ENCODE data around the gene TTC12. TPM values are rescaled to one million over a fixed set of nuclear protein-coding genes. Genes with fewer than 3 reads are reported as not detected.

Gene TTC12
- polyA plus RNA-seq, 1 donor from 2014 or later: 4.2 TPM

- no peaks in the 10 kb centered on the region for H3K79me2 ChIP-seq (replicated peaks; ENCODE audit: insufficient read depth, low read length)
- H3K9me3 ChIP-seq (ENCODE audit: low read length): no peaks in the 10 kb centered on the region
- H4K20me1 ChIP-seq (ENCODE audit: insufficient read depth): no peaks in the 10 kb centered on the region
- no peak overlapping the region for H3K4me2 ChIP-seq (ENCODE audit: low read length)
- no peak overlapping the region for H3K27ac ChIP-seq (ENCODE audit: low read length)
- no peak overlapping the region for H3K4me3 ChIP-seq (ENCODE audit: low read length)
- H3K9ac ChIP-seq (ENCODE audit: low read length): no peak overlapping the region
- H3K9me2 ChIP-seq (ENCODE audit: insufficient read depth, low read length): no peaks in the 10 kb centered on the region
- no peaks in the 10 kb centered on the region for H3K36me3 ChIP-seq (ENCODE audit: insufficient read depth, low read length)
- no peaks in the 10 kb centered on the region for H3K27me3 ChIP-seq (ENCODE audit: insufficient read depth, low read depth, low read length)
- TF ChIP-seq SMC3 (conservative IDR thresholded peaks at IDR 0.05; ENCODE audit: poor library complexity): no peak
- no peak for TF ChIP-seq MXI1 (conservative IDR thresholded peaks at IDR 0.05; ENCODE audit: poor library complexity, severe bottlenecking)
- no peak for TF ChIP-seq CTCF (IDR thresholded peaks at IDR 0.05; ENCODE audit: poor library complexity, severe bottlenecking)
- no peak for TF ChIP-seq RAD21 (conservative IDR thresholded peaks at IDR 0.05)
- no peak for TF ChIP-seq TAF1 (IDR thresholded peaks at IDR 0.05; ENCODE audit: low read depth)
- no peak for TF ChIP-seq EP300 (conservative IDR thresholded peaks at IDR 0.05; ENCODE audit: poor library complexity, severe bottlenecking)
- TF ChIP-seq POLR2AphosphoS5 (IDR thresholded peaks at IDR 0.05): no peak
- TF ChIP-seq REST (IDR thresholded peaks at IDR 0.05; ENCODE audit: borderline replicate concordance): no peak
- no peak for TF ChIP-seq EZH2 (IDR thresholded peaks at IDR 0.05; ENCODE audit: borderline replicate concordance, insufficient read depth, low read length, poor library complexity, severe bottlenecking)
- H2AFZ ChIP-seq (ENCODE audit: low read depth, low read length): no peak overlapping the region
- H3F3A ChIP-seq (ENCODE audit: insufficient read depth, low read length, poor library complexity, severe bottlenecking): no peaks in the 10 kb centered on the region
Measured at GRCh38 chr11:113395782-113396336, 81.5 kb downstream of the TTC12 start.

- Histone ChIP-seq H3F3A (ENCODE audit: insufficient read depth, low read length, poor library complexity, severe bottlenecking) (no peaks in the 10 kb centered on the region), H2AFZ (ENCODE audit: low read depth, low read length) (no peak overlapping the region), H3K4me2 (ENCODE audit: low read length) (no peak overlapping the region), H3K4me3 (ENCODE audit: low read length) (no peak overlapping the region), H3K36me3 (ENCODE audit: insufficient read depth, low read length) (no peaks in the 10 kb centered on the region), H4K20me1 (ENCODE audit: insufficient read depth) (no peaks in the 10 kb centered on the region), H3K27me3 (ENCODE audit: insufficient read depth, low read depth, low read length) (no peaks in the 10 kb centered on the region), H3K27ac (ENCODE audit: low read length) (no peak overlapping the region), H3K79me2 (replicated peaks; ENCODE audit: insufficient read depth, low read length) (no peaks in the 10 kb centered on the region), H3K9me2 (ENCODE audit: insufficient read depth, low read length) (no peaks in the 10 kb centered on the region), H3K9ac (ENCODE audit: low read length) (no peak overlapping the region), H3K9me3 (ENCODE audit: low read length) (no peaks in the 10 kb centered on the region)
- TF ChIP-seq POLR2AphosphoS5 (IDR thresholded peaks at IDR 0.05) (no peak), SMC3 (conservative IDR thresholded peaks at IDR 0.05; ENCODE audit: poor library complexity) (no peak), REST (IDR thresholded peaks at IDR 0.05; ENCODE audit: borderline replicate concordance) (no peak), CTCF (IDR thresholded peaks at IDR 0.05; ENCODE audit: poor library complexity, severe bottlenecking) (no peak), EP300 (conservative IDR thresholded peaks at IDR 0.05; ENCODE audit: poor library complexity, severe bottlenecking) (no peak), RAD21 (conservative IDR thresholded peaks at IDR 0.05) (no peak), EZH2 (IDR thresholded peaks at IDR 0.05; ENCODE audit: borderline replicate concordance, insufficient read depth, low read length, poor library complexity, severe bottlenecking) (no peak), TAF1 (IDR thresholded peaks at IDR 0.05; ENCODE audit: low read depth) (no peak), MXI1 (conservative IDR thresholded peaks at IDR 0.05; ENCODE audit: poor library complexity, severe bottlenecking) (no peak)
Measured at GRCh38 chr11:113396690-113397089, 82.3 kb downstream of the TTC12 start.
